Activated CD8-positive, alpha-beta memory T cell treated with anti-CD3 and anti-CD28 coated beads for 48 hours (primary cell): ENCODE results near the gene CMKLR1.

Experiments
- DNase-seq, 3 experiments: peaks; one replicate each; pipeline ENCODE4 v3.0.0-alpha.2; 2020; ENCODE audit warnings: low read depth in 2 of 3, low spot score in 2 of 3

Gene CMKLR1

GRCh38 chr12:108338915-108339657 is at the start of gene CMKLR1:
Gene CMKLR1 (minus strand): TSS chr12:108339311. CDS start chr12:108293591, 45,720 bp downstream.
- DNase-seq, result no peak

- DNase-seq, result no peak
Observed at GRCh38 chr12:108387771-108388170, 48.7 kb upstream of the CMKLR1 start.

GRCh38 chr12:108386709-108387360 is 47.7 kb upstream of the CMKLR1 start:
- DNase-seq, result no peak

GRCh38 chr12:108382437-108382801 is 43.3 kb upstream of the CMKLR1 start:
- DNase-seq, result no peak

GRCh38 chr12:108381787-108382436 is 42.8 kb upstream of the CMKLR1 start:
- no peak for DNase-seq

- DNase-seq, result no peak
Observed at GRCh38 chr12:108380382-108380781, 41.3 kb upstream of the CMKLR1 start.

- no peak for DNase-seq
Observed at GRCh38 chr12:108379823-108380222, 40.7 kb upstream of the CMKLR1 start.

- no peak for DNase-seq
Observed at GRCh38 chr12:108378926-108379325, 39.8 kb upstream of the CMKLR1 start.

GRCh38 chr12:108377260-108377659 is 38.1 kb upstream of the CMKLR1 start:
- DNase-seq, result no peak

GRCh38 chr12:108375986-108376663 is 37.0 kb upstream of the CMKLR1 start:
- no peak for DNase-seq

- DNase-seq, result no peak
Observed at GRCh38 chr12:108374596-108375320, 35.6 kb upstream of the CMKLR1 start.

GRCh38 chr12:108373111-108373510 is 34.0 kb upstream of the CMKLR1 start:
- no peak for DNase-seq

- DNase-seq, result no peak
Observed at GRCh38 chr12:108371801-108372344, 32.8 kb upstream of the CMKLR1 start.

GRCh38 chr12:108370415-108370814 is 31.3 kb upstream of the CMKLR1 start:
- DNase-seq, result no peak

GRCh38 chr12:108369736-108370396 is 30.8 kb upstream of the CMKLR1 start:
- DNase-seq, result no peak

- DNase-seq, result no peak
Observed at GRCh38 chr12:108368089-108368488, 29.0 kb upstream of the CMKLR1 start.

- DNase-seq, result no peak
Observed at GRCh38 chr12:108367436-108367835, 28.3 kb upstream of the CMKLR1 start.

- DNase-seq, result no peak
Observed at GRCh38 chr12:108365324-108365723, 26.2 kb upstream of the CMKLR1 start.

- no peak for DNase-seq
Observed at GRCh38 chr12:108364879-108365278, 25.8 kb upstream of the CMKLR1 start.

- no peak for DNase-seq
Observed at GRCh38 chr12:108363565-108363964, 24.5 kb upstream of the CMKLR1 start.
